Cardiac muscle cell (in vitro differentiated cells and primary cell): ENCODE results near the gene PRPF6. TPM values are rescaled to one million over a fixed set of nuclear protein-coding genes. Genes with fewer than 3 reads are reported as not detected.

Experiments
- DNase-seq, 2 donors: peaks; one replicate each; pipeline versions ENCODE4 v3.0.0 to v3.0.0-alpha.2; 2010 to 2017; ENCODE audit warnings: low read depth in 1 of 2, low spot score in 1 of 2
- H3K27ac ChIP-seq: fragments of 200-600 bp; sonication (generic); 2 replicates; pipeline ENCODE4 v1.5.1; 2016
- H3K27me3 ChIP-seq: fragments of 200-600 bp; sonication (generic); 2 replicates; pipeline ENCODE4 v1.6.0; 2016; ENCODE audit warnings: control low read depth
- H3K36me3 ChIP-seq: fragments of 200-600 bp; sonication (generic); 2 replicates; pipeline ENCODE4 v1.5.1; 2016; ENCODE audit warnings: control low read depth
- H3K4me1 ChIP-seq: fragments of 200-600 bp; sonication (generic); 2 replicates; pipeline ENCODE4 v1.8.1; 2017; ENCODE audit warnings: low read depth, mild to moderate bottlenecking, mixed run types
- H3K4me3 ChIP-seq: fragments of 200-600 bp; sonication (generic); 2 replicates; pipeline ENCODE4 v1.5.1; 2016; ENCODE audit warnings: mild to moderate bottlenecking
- H3K9me3 ChIP-seq: fragments of 200-600 bp; sonication (generic); 2 replicates; pipeline ENCODE4 v1.5.1; 2017; ENCODE audit warnings: low read depth, mild to moderate bottlenecking, control low read depth
- CTCF ChIP-seq: IDR thresholded peaks from 2 replicates; pipeline ENCODE4 v1.5.1; 2012; ENCODE audit warnings: low read depth, mild to moderate bottlenecking, low read length
- polyA plus RNA-seq: library from polyadenylated mRNA; unstranded; fragments of >200 nt; fragmentation: Nextera tagmentation; extraction: Ambion mirVana; gene quantifications from 2 replicates; pipeline ENCODE4 v1.2.1, GENCODE V29; 2016
- total RNA-seq: library from RNA; depleted of rRNA; stranded (reverse); fragments of >200 nt; gene quantifications from 2 replicates; pipeline ENCODE4 v1.2.3, GENCODE V29; 2016

The PRPF6 gene
- total and polyA plus RNA-seq, 2 experiments from 2014 or later, result 67.6 to 73.5 TPM

DNA sequence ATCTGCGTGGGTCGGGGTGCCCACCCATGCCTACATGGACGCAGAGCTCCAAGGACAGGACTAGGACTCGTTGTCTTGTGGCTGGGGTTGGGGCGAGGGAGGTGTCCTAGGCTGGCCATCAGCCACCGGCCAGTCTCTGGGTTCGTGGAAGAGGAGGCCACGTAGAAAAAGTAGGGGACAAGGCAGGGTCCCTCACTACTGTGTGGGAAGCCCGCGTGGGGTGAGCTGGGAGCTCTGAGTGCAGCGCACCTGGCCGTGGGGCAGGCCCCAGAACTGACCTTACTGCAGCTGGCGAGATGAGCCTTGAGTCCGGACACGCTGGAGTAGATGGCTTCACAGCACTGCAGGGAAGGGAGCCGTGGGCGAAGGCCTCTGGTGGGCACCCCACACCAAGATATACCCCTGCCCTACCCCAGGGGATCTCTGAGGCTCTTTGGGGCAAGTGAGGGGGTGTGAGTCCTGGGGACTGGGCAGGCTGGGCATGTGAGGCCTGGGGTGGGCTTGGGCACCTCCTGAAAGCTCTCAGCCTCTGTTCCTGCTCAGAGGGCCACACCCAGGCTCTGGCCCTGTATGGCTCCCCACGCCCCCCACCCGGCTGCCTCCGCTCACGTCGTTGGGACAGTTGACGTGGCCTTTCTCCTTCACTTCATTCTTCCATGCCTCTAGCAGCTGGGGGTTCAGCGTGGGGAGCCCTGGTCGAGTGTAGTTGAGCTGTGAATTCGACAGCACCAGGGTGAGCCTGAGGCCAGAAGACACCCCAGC, 19.1 kb upstream of the PRPF6 start:
- Histone ChIP-seq H3K9me3 (no peaks in the 10 kb centered on the region), H3K4me3 (no peak overlapping the region), H3K27ac (no peak overlapping the region), H3K4me1 (no peaks in the 10 kb centered on the region), H3K27me3 (no peaks in the 10 kb centered on the region), H3K36me3 (peaks cover 32% of the 10 kb centered on the region)
- DNase-seq, result no peak
- no peak for TF ChIP-seq CTCF

- Histone ChIP-seq H3K27ac (no peak overlapping the region), H3K4me1 (no peaks in the 10 kb centered on the region), H3K9me3 (no peaks in the 10 kb centered on the region), H3K36me3 (peaks cover 36% of the 10 kb centered on the region), H3K27me3 (no peaks in the 10 kb centered on the region), H3K4me3 (no peak overlapping the region)
- no peak for TF ChIP-seq CTCF
- no peak for DNase-seq
These were observed 18.2 kb upstream of the PRPF6 start for GRCh38 chr20:63962426-63963347.

- H3K9me3 ChIP-seq, result no peaks in the 10 kb centered on the region
- H3K4me1 ChIP-seq, result no peaks in the 10 kb centered on the region
- no peaks in the 10 kb centered on the region for H3K27me3 ChIP-seq
- no peak for DNase-seq
- H3K36me3 ChIP-seq, result peaks cover 36% of the 10 kb centered on the region
- H3K4me3 ChIP-seq, result no peak overlapping the region
- TF ChIP-seq CTCF, result no peak
- no peak overlapping the region for H3K27ac ChIP-seq
These were observed 17.6 kb upstream of the PRPF6 start for GRCh38 chr20:63963348-63963741.

DNA sequence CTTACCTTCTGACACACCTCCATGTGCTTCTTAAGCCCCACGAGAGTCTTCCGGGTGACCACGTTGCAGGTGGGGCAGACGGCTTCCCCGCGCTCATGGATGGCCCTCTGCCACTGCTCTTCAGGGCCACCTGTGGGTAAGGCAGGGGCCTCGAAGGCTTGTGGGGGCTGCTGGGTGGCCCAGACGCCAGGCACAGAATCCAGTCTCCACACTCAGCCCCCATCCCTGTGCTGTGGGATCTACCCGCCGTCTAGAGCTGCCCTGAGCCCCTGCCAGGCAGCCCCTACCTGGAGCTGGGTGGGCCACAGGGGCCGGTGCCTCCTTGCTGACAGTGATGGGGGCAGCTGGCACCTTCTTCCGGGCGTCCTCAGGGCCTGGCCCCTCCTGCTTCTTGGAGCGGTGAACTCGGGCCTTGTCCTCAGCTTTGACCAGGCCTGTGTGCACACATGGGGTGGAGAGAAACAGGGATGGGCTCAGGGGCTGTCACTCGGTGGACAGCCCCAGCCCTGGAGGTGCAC, 17.1 kb upstream of the PRPF6 start:
- no peak for DNase-seq
- Histone ChIP-seq H3K36me3 (peaks cover 33% of the 10 kb centered on the region), H3K4me3 (no peak overlapping the region), H3K27me3 (no peaks in the 10 kb centered on the region), H3K4me1 (peaks cover 4% of the 10 kb centered on the region), H3K9me3 (no peaks in the 10 kb centered on the region), H3K27ac (no peak overlapping the region)
- TF ChIP-seq CTCF, result no peak

DNA sequence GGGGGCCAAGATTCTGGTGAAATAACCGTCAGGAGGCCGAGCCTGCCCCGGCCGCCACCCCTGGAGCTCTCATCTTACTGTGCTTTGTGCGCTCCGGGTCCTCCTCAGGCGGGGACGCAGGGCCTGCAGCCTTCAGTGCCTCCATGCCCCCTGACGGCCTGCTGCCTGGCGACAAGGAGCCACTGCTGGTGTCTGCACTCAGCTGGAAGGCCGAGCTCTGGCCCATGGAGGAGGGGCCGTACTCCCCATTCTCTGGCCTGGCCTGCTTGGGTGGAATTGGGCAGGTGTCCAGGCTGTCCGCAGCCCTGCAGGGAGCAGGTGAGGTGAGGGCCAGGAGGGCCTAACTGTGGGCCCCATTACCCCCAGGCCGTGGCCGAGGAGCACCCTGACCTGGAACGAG, 16.5 kb upstream of the PRPF6 start:
- H3K27me3 ChIP-seq, result no peaks in the 10 kb centered on the region
- H3K4me1 ChIP-seq, result peaks cover 6% of the 10 kb centered on the region
- no peak overlapping the region for H3K27ac ChIP-seq
- no peak for TF ChIP-seq CTCF
- DNase-seq, result no peak
- H3K9me3 ChIP-seq, result no peaks in the 10 kb centered on the region
- no peak overlapping the region for H3K4me3 ChIP-seq
- peaks cover 28% of the 10 kb centered on the region for H3K36me3 ChIP-seq
